Calu3 (cell line): ENCODE results near the gene NECAP2. TPM values are rescaled to one million over a fixed set of nuclear protein-coding genes. Genes with fewer than 3 reads are reported as not detected.

Source experiments
- BruUV-seq: library from RNA; stranded (reverse); fragments of 400-500 nt; replicated peaks from 2 replicates; lab custom pipeline; 2021; lab: Mats Ljungman, UMichigan
- CTCF ChIA-PET: fragments of 300-600 bp; sonication (Branson Sonifier 250); formaldehyde crosslinking; loops from one replicate; lab custom pipeline; 2022; ENCODE audit warnings: antibody characterized with exemption; lab: Charles Lee
- DNase-seq: peaks from one replicate; pipeline ENCODE4 v3.0.0; 2022
- H3K27ac Mint-ChIP-seq: one replicate; pipeline ENCODE4 v1.8.0; 2022; ENCODE audit warnings: mixed read lengths; ENCODE audit not compliant: unreplicated experiment
- H3K27me3 Mint-ChIP-seq: one replicate; pipeline ENCODE4 v1.8.0; 2022; ENCODE audit warnings: mixed read lengths; ENCODE audit not compliant: unreplicated experiment
- H3K36me3 Mint-ChIP-seq: one replicate; pipeline ENCODE4 v1.8.0; 2022; ENCODE audit warnings: mild to moderate bottlenecking, moderate library complexity, mixed read lengths; ENCODE audit not compliant: insufficient read depth, unreplicated experiment
- H3K4me1 Mint-ChIP-seq: one replicate; pipeline ENCODE4 v1.8.0; 2022; ENCODE audit warnings: mild to moderate bottlenecking, low read depth, mixed read lengths; ENCODE audit not compliant: unreplicated experiment
- H3K4me3 Mint-ChIP-seq: one replicate; pipeline ENCODE4 v1.8.0; 2022; ENCODE audit warnings: mild to moderate bottlenecking, low read depth, moderate library complexity, mixed read lengths; ENCODE audit not compliant: unreplicated experiment
- H3K9me3 Mint-ChIP-seq: one replicate; pipeline ENCODE4 v1.8.0; 2022; ENCODE audit warnings: low read depth, mixed read lengths; ENCODE audit not compliant: unreplicated experiment
- CTCF ChIP-seq: fragments of 200-600 bp; IDR thresholded peaks from one replicate; pipeline ENCODE4 v1.8.0; 2022; ENCODE audit warnings: antibody characterized with exemption; ENCODE audit not compliant: unreplicated experiment
- intact Hi-C: fragments of 100-400 bp; cut with micrococcal nuclease; formaldehyde crosslinking; loops from one replicate; pipeline ENCODE4 v1.10.0; 2022; ENCODE audit not compliant: unreplicated experiment
- total RNA-seq: library from RNA; stranded (reverse); gene quantifications from 2 replicates; pipeline ENCODE4 v1.2.3, GENCODE V29; 2022

The NECAP2 gene
- total RNA-seq, 1 experiment from 2014 or later, result 28.1 TPM

GRCh38 chr1:16420424-16421118, 20.0 kb upstream of the NECAP2 start:
- DNase-seq, result no peak
- no peaks in the 10 kb centered on the region for H3K4me1 Mint-ChIP-seq
- H3K4me3 Mint-ChIP-seq, result no peak overlapping the region
- no TSS peak for BruUV-seq
- intact Hi-C loops, result no loop called here
- no peak overlapping the region for H3K27ac Mint-ChIP-seq
- TF ChIP-seq CTCF, result no peak
- CTCF ChIA-PET, result no interaction called here
- H3K9me3 Mint-ChIP-seq, result no peaks in the 10 kb centered on the region
- H3K27me3 Mint-ChIP-seq, result peaks cover 30% of the 10 kb centered on the region
- peaks cover 5% of the 10 kb centered on the region for H3K36me3 Mint-ChIP-seq

- BruUV-seq, result no TSS peak
- Mint-ChIP-seq H3K36me3 (peaks cover 5% of the 10 kb centered on the region), H3K9me3 (no peaks in the 10 kb centered on the region), H3K4me1 (no peaks in the 10 kb centered on the region), H3K27me3 (peaks cover 30% of the 10 kb centered on the region), H3K27ac (no peak overlapping the region), H3K4me3 (no peak overlapping the region)
- no peak for TF ChIP-seq CTCF
- CTCF ChIA-PET, result no interaction called here
- intact Hi-C loops, result no loop called here
- DNase-seq, result no peak
Measured at GRCh38 chr1:16421201-16421600, 19.3 kb upstream of the NECAP2 start.

GRCh38 chr1:16422041-16422440, 18.5 kb upstream of the NECAP2 start:
- Mint-ChIP-seq H3K36me3 (peaks cover 5% of the 10 kb centered on the region), H3K9me3 (no peaks in the 10 kb centered on the region), H3K4me3 (no peak overlapping the region), H3K27ac (no peak overlapping the region), H3K4me1 (no peaks in the 10 kb centered on the region), H3K27me3 (peaks cover 30% of the 10 kb centered on the region)
- intact Hi-C loops, result no loop called here
- DNase-seq, result no peak
- no peak for TF ChIP-seq CTCF
- CTCF ChIA-PET, result no interaction called here
- no TSS peak for BruUV-seq

- Mint-ChIP-seq H3K9me3 (no peaks in the 10 kb centered on the region), H3K27me3 (peaks cover 14% of the 10 kb centered on the region), H3K36me3 (peaks cover 5% of the 10 kb centered on the region), H3K4me1 (no peaks in the 10 kb centered on the region), H3K27ac (no peak overlapping the region), H3K4me3 (no peak overlapping the region)
- TF ChIP-seq CTCF, result no peak
- intact Hi-C loops, result no loop called here
- DNase-seq, result no peak
- BruUV-seq, result no TSS peak
- CTCF ChIA-PET, result no interaction called here
Measured at GRCh38 chr1:16425125-16426025, 15.1 kb upstream of the NECAP2 start.
